ENCODE data around the gene ST8SIA3. TPM values are rescaled to one million over a fixed set of nuclear protein-coding genes. Genes with fewer than 3 reads are reported as not detected.

The ST8SIA3 gene
- polyA plus RNA-seq, 1 donor from 2014 or later: 22.9 TPM

GRCh38 chr18:57337890-57338289, 14.5 kb upstream of the ST8SIA3 start:
- Histone ChIP-seq H3K9ac (ENCODE audit: low read length) (no peak overlapping the region), H3K36me3 (ENCODE audit: insufficient read depth, low read length) (no peaks in the 10 kb centered on the region), H4K20me1 (ENCODE audit: insufficient read depth) (no peaks in the 10 kb centered on the region), H3K4me2 (ENCODE audit: low read length) (no peak overlapping the region), H3K9me2 (ENCODE audit: insufficient read depth, low read length) (no peaks in the 10 kb centered on the region), H3F3A (ENCODE audit: insufficient read depth, low read length, poor library complexity, severe bottlenecking) (no peaks in the 10 kb centered on the region), H2AFZ (ENCODE audit: low read depth, low read length) (no peak overlapping the region), H3K9me3 (ENCODE audit: low read length) (no peaks in the 10 kb centered on the region), H3K27me3 (ENCODE audit: insufficient read depth, low read depth, low read length) (no peaks in the 10 kb centered on the region), H3K27ac (ENCODE audit: low read length) (no peak overlapping the region), H3K79me2 (replicated peaks; ENCODE audit: insufficient read depth, low read length) (no peaks in the 10 kb centered on the region), H3K4me3 (ENCODE audit: low read length) (no peak overlapping the region)
- TF ChIP-seq POLR2AphosphoS5 (IDR thresholded peaks at IDR 0.05) (no peak), RAD21 (conservative IDR thresholded peaks at IDR 0.05) (no peak), SMC3 (conservative IDR thresholded peaks at IDR 0.05; ENCODE audit: poor library complexity) (no peak), TAF1 (IDR thresholded peaks at IDR 0.05; ENCODE audit: low read depth) (no peak), CTCF (IDR thresholded peaks at IDR 0.05; ENCODE audit: poor library complexity, severe bottlenecking) (no peak), MXI1 (conservative IDR thresholded peaks at IDR 0.05; ENCODE audit: poor library complexity, severe bottlenecking) (no peak), REST (IDR thresholded peaks at IDR 0.05; ENCODE audit: borderline replicate concordance) (no peak), EP300 (conservative IDR thresholded peaks at IDR 0.05; ENCODE audit: poor library complexity, severe bottlenecking) (no peak), EZH2 (IDR thresholded peaks at IDR 0.05; ENCODE audit: borderline replicate concordance, insufficient read depth, low read length, poor library complexity, severe bottlenecking) (no peak)

- Histone ChIP-seq H3K36me3 (ENCODE audit: insufficient read depth, low read length) (no peaks in the 10 kb centered on the region), H3F3A (ENCODE audit: insufficient read depth, low read length, poor library complexity, severe bottlenecking) (no peaks in the 10 kb centered on the region), H2AFZ (ENCODE audit: low read depth, low read length) (no peak overlapping the region), H3K79me2 (replicated peaks; ENCODE audit: insufficient read depth, low read length) (no peaks in the 10 kb centered on the region), H3K9me3 (ENCODE audit: low read length) (no peaks in the 10 kb centered on the region), H3K9me2 (ENCODE audit: insufficient read depth, low read length) (no peaks in the 10 kb centered on the region), H4K20me1 (ENCODE audit: insufficient read depth) (no peaks in the 10 kb centered on the region), H3K27me3 (ENCODE audit: insufficient read depth, low read depth, low read length) (no peaks in the 10 kb centered on the region), H3K9ac (ENCODE audit: low read length) (no peak overlapping the region), H3K4me2 (ENCODE audit: low read length) (no peak overlapping the region), H3K27ac (ENCODE audit: low read length) (no peak overlapping the region), H3K4me3 (ENCODE audit: low read length) (no peak overlapping the region)
- TF ChIP-seq SMC3 (conservative IDR thresholded peaks at IDR 0.05; ENCODE audit: poor library complexity): no peak
- TF ChIP-seq EP300 (conservative IDR thresholded peaks at IDR 0.05; ENCODE audit: poor library complexity, severe bottlenecking): no peak
- TF ChIP-seq TAF1 (IDR thresholded peaks at IDR 0.05; ENCODE audit: low read depth): no peak
- TF ChIP-seq EZH2 (IDR thresholded peaks at IDR 0.05; ENCODE audit: borderline replicate concordance, insufficient read depth, low read length, poor library complexity, severe bottlenecking): no peak
- no peak for TF ChIP-seq RAD21 (conservative IDR thresholded peaks at IDR 0.05)
- no peak for TF ChIP-seq CTCF (IDR thresholded peaks at IDR 0.05; ENCODE audit: poor library complexity, severe bottlenecking)
- no peak for TF ChIP-seq POLR2AphosphoS5 (IDR thresholded peaks at IDR 0.05)
- no peak for TF ChIP-seq REST (IDR thresholded peaks at IDR 0.05; ENCODE audit: borderline replicate concordance)
- no peak for TF ChIP-seq MXI1 (conservative IDR thresholded peaks at IDR 0.05; ENCODE audit: poor library complexity, severe bottlenecking)
Observed at GRCh38 chr18:57343833-57344232, 8.5 kb upstream of the ST8SIA3 start.
